ENCODE data around the gene RBM15B. TPM values are rescaled to one million over a fixed set of nuclear protein-coding genes. Genes with fewer than 3 reads are reported as not detected.
"Not testable (repeated sequence)": the region's sequence is repeated elsewhere in the genome, so short reads cannot be mapped to it uniquely, and the experiment has no call there.

The RBM15B gene
- total RNA-seq, 2 experiments from 2014 or later: 34.2 to 37.4 TPM

DNA sequence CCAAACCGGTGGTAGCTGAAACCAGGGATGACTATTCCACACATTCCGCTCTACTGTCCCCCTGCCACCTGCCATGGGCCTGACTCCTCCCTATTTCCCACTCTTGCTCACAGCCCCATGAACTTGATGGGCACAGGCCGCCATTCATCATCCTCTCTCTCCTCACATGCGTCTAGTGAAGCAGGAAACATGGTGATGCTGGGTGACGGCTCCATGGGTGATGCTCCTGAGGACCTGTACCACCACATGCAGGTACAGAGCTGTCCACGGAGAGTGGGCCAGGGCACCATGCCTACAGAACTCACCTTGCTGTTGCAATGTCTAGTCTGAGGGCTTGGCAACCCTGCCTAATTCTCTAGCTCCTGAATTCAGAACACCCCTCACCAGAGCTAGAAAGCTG, 29.3 kb upstream of the RBM15B start:
- ChIA-PET CTCF (ENCODE audit: unreplicated experiment) (no interaction called here), POLR2A (no interaction called here)
- Histone ChIP-seq H3K9me2 (ENCODE audit: insufficient read depth, low read length) (no peaks in the 10 kb centered on the region), H3K4me1 (ENCODE audit: insufficient read depth, low read length, poor library complexity, severe bottlenecking) (no peaks in the 10 kb centered on the region), H3K4me3 (ENCODE audit: low read depth, low read length, poor library complexity, severe bottlenecking) (no peak overlapping the region), H3K4me2 (ENCODE audit: low read length) (no peak overlapping the region), H2AFZ (ENCODE audit: low read length) (no peak overlapping the region), H3K36me3 (ENCODE audit: insufficient read depth, low read length) (no peaks in the 10 kb centered on the region), H3K79me2 (ENCODE audit: insufficient read depth, low read depth, low read length) (no peaks in the 10 kb centered on the region), H3K27ac (ENCODE audit: low read depth, low read length, poor library complexity, severe bottlenecking) (no peak overlapping the region), H3K9me3 (ENCODE audit: low read length) (no peaks in the 10 kb centered on the region), H4K20me1 (ENCODE audit: insufficient read depth, low read length) (no peaks in the 10 kb centered on the region)
- intact Hi-C loops (cut with micrococcal nuclease; ENCODE audit: unreplicated experiment): no loop called here
- BruUV-seq (replicated peaks): no TSS peak
- TF ChIP-seq EZH2phosphoT487 (IDR thresholded peaks at IDR 0.05; ENCODE audit: borderline replicate concordance, low read depth, low read length) (no peak), CTCF (conservative IDR thresholded peaks at IDR 0.05; ENCODE audit: low read length) (no peak)
- no peak for DNase-seq (ENCODE audit: low spot score)

DNA sequence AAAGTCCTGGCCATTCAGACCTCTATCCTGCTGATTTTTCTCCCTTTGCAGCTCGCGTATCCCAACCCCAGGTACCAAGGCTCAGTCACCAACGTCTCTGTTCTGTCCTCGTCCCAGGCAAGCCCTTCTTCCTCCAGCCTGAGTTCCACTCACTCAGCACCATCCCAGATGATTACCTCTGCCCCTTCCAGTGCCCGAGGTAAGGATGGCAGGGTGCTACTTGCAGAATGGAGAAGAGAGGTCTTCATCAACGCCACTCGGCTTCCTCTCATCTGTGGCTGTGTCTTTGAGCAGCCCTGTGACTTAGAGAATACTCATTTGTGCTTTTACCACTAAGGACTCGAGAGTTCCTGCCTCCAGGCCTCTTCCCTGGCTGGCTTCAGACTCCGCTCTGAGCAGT, 28.6 kb upstream of the RBM15B start:
- POLR2A ChIA-PET: no interaction called here
- H3K4me2 ChIP-seq (ENCODE audit: low read length): no peak overlapping the region
- CTCF ChIA-PET (ENCODE audit: unreplicated experiment): no interaction called here
- intact Hi-C loops (cut with micrococcal nuclease; ENCODE audit: unreplicated experiment): no loop called here
- DNase-seq (ENCODE audit: low spot score): no peak
- TF ChIP-seq CTCF (conservative IDR thresholded peaks at IDR 0.05; ENCODE audit: low read length) (no peak), EZH2phosphoT487 (IDR thresholded peaks at IDR 0.05; ENCODE audit: borderline replicate concordance, low read depth, low read length) (no peak)
- H2AFZ ChIP-seq (ENCODE audit: low read length): no peak overlapping the region
- H4K20me1 ChIP-seq (ENCODE audit: insufficient read depth, low read length): no peaks in the 10 kb centered on the region
- no peak overlapping the region for H3K27ac ChIP-seq (ENCODE audit: low read depth, low read length, poor library complexity, severe bottlenecking)
- no peaks in the 10 kb centered on the region for H3K4me1 ChIP-seq (ENCODE audit: insufficient read depth, low read length, poor library complexity, severe bottlenecking)
- no peaks in the 10 kb centered on the region for H3K9me3 ChIP-seq (ENCODE audit: low read length)
- no peaks in the 10 kb centered on the region for H3K36me3 ChIP-seq (ENCODE audit: insufficient read depth, low read length)
- no peaks in the 10 kb centered on the region for H3K79me2 ChIP-seq (ENCODE audit: insufficient read depth, low read depth, low read length)
- no TSS peak for BruUV-seq (replicated peaks)
- H3K4me3 ChIP-seq (ENCODE audit: low read depth, low read length, poor library complexity, severe bottlenecking): no peak overlapping the region
- H3K9me2 ChIP-seq (ENCODE audit: insufficient read depth, low read length): no peaks in the 10 kb centered on the region

- H3K4me2 ChIP-seq (ENCODE audit: low read length); DNase-seq (ENCODE audit: low spot score); H3K36me3 ChIP-seq (ENCODE audit: insufficient read depth, low read length); H3K27ac ChIP-seq (ENCODE audit: low read depth, low read length, poor library complexity, severe bottlenecking); H4K20me1 ChIP-seq (ENCODE audit: insufficient read depth, low read length); H3K4me3 ChIP-seq (ENCODE audit: low read depth, low read length, poor library complexity, severe bottlenecking); BruUV-seq (replicated peaks); H2AFZ ChIP-seq (ENCODE audit: low read length); H3K9me3 ChIP-seq (ENCODE audit: low read length); H3K9me2 ChIP-seq (ENCODE audit: insufficient read depth, low read length); H3K79me2 ChIP-seq (ENCODE audit: insufficient read depth, low read depth, low read length); POLR2A ChIA-PET; CTCF ChIA-PET (ENCODE audit: unreplicated experiment); H3K4me1 ChIP-seq (ENCODE audit: insufficient read depth, low read length, poor library complexity, severe bottlenecking); intact Hi-C loops (cut with micrococcal nuclease; ENCODE audit: unreplicated experiment): not testable (repeated sequence)
Measured at GRCh38 chr3:51368276-51368675, 22.8 kb upstream of the RBM15B start.
